ENCODE data around the gene NAA25.
"Not testable (repeated sequence)": the region's sequence is repeated elsewhere in the genome, so short reads cannot be mapped to it uniquely, and the experiment has no call there.

The NAA25 gene

GRCh38 chr12:112116232-112117060 lies 7.9 kb upstream of the NAA25 start:
- peak; percentile 69 for DNase-seq (ENCODE audit: low read depth)

DNA sequence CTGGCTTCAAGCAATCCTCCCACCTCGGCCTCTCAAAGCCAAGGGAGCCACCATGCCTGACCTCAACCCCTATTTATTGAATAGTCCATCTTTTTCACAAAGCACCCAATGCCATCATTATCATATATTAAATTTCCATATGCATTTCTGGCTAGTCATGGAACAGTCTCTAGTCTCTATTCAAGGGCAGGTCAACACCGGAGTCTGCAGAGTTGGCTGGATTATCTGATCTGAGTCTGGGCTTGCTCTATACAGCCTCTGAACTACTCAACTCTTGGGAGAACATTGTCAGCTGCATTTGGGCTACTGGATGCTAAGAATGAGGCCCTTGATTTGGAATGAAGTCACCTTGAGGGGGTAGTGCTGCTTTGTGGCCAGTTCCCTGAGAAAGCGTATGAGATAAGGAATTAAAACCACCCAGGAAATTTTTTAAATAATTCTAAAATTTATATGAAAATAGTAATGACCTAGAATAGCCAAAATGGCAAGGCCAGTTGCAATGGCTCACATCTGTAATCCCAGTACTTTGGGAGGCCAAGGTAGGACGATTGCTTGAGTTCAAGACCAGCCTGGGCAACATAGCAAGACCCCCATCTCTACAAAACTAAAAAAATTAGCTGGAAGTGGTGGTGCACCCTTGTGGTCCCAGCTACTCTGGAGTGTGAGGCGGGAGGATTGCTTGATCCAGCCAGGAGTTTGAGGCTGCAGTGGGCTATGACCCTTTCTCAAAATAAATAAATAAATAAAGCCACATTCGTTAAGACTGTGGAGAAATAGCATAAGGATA lies 6.9 kb upstream of the NAA25 start:
- DNase-seq (ENCODE audit: low read depth): no peak

DNA sequence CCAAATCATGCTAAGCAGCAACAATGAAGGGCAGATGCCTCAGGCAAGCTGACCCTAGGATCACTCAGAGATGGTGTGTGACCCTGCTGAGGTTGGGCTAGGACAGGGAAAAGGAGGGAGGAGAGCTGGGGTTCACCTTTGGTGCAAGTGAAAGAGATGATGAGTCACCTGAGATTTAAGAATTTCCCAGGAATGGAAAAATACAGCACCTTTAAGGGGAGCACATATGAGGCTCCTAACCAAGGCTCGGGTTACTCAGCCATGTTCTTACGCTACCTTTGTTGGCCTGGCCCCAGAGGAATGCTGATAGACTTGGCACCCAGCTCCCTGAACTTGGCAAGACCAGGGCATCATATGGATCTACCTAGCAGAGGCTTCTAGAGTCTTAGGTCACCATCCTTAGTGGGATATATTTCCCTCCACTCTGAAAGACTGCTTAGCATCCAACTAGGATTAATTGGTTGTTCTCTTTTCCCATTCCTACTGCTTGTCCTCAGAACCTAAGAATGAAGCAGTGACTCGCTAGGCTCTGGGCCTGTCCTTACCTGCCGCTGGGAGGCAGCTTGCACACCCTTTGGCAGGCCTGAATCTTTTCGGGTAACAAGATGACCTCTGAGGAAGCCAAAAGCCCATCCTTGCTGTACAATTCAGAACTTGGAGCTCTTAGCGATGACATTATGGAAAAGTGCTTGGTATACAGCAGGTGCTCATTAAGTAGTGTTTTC lies 4.0 kb upstream of the NAA25 start:
- DNase-seq (ENCODE audit: low read depth): no peak

- DNase-seq (ENCODE audit: low read depth): no peak
These were observed 3.3 kb upstream of the NAA25 start for GRCh38 chr12:112111931-112112330.

GRCh38 chr12:112110787-112111662 lies 2.4 kb upstream of the NAA25 start:
- not testable (repeated sequence) for DNase-seq (ENCODE audit: low read depth)

DNA sequence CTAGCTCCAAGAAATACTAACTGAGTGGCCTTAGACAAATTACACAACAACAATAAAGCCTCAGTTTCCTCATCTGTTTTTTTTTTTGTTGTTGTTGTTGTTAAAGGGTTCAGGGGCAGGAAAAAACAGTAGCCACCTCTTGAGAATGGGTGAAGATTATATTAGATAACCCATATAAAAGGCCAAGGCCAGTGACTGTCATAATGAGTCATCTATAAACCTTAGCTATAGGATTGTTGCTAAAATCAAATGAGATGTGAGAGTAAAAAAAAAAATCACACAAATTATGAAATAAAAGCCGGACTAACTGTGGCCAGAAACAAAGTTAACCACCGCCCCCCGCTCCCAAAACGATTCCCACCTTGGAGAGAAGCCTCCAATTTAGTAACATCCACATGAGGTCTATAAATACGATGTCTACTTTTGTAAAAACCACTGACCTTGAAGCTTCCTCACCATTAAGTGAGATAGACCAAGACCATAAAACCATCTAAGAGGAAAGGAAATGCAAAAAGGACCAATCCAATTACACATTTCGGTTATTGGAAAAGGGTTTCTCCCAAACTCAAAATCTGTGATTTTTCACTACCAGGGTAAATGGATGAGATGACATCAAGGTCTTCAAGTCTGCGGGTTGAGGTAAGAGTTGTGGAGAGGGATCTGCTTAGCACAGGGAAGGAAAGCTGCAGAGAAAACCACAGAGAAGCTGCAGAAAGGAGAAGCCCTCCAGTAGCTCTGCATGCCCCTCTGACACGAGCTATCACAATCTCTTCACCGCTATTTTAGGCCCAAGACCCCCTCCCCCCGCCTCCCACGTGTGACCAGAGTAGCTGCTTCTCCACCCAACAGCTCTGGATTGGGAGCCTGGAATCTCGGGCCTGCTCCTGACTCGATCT lies 1.0 kb downstream of the NAA25 start:
- DNase-seq (ENCODE audit: low read depth): no peak

- DNase-seq (ENCODE audit: low read depth): no peak
These were observed 2.7 kb downstream of the NAA25 start for GRCh38 chr12:112105891-112106290.

- DNase-seq (ENCODE audit: low read depth): no peak
These were observed 4.7 kb downstream of the NAA25 start for GRCh38 chr12:112103758-112104503.

- not testable (repeated sequence) for DNase-seq (ENCODE audit: low read depth)
These were observed 5.8 kb downstream of the NAA25 start for GRCh38 chr12:112102746-112103145.

DNA sequence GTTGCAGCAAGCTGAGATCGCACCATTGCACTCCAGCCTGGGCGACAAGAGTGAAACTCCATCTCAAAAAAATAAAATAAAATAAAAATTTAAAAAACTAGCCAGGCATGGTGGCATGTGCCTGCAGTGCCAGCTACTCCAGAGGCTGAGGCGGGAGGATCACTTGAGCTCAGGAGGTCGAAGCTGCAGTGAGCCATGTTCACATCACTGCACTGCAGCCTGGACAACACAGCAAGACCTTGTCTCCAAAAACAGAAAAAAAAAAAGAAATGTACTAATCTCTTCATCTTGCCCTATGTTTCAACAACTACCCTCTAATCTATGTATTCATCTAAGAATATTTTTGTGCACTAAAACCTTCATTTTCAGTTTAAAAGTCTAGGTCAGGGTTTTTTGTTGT lies 6.5 kb downstream of the NAA25 start:
- no peak for DNase-seq (ENCODE audit: low read depth)

GRCh38 chr12:112100500-112100899 lies 8.1 kb downstream of the NAA25 start:
- not testable (repeated sequence) for DNase-seq (ENCODE audit: low read depth)

DNA sequence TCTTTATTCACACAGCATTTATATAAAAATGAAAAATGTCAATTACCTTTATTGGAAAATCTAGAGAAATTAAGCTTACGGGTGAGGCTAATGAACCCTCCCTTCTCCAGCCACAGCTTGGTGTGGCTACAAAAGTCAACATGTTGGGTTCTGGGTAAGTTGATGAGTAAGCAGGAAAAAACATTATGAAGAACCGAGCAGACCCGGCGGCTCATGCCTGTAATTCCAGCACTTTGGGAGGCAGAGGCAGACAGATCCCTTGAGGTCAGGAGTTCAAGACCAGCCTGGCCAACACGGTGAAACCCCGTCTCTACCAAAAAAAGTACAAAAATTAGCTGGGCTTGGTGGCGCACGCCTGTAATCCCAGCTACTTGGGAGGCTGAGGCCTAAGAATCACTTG lies 10.9 kb downstream of the NAA25 start:
- DNase-seq (ENCODE audit: low read depth): no peak

GRCh38 chr12:112096667-112097066 lies 11.9 kb downstream of the NAA25 start:
- no peak for DNase-seq (ENCODE audit: low read depth)

GRCh38 chr12:112096070-112096469 lies 12.5 kb downstream of the NAA25 start:
- no peak for DNase-seq (ENCODE audit: low read depth)

- DNase-seq (ENCODE audit: low read depth): no peak
These were observed 17.0 kb downstream of the NAA25 start for GRCh38 chr12:112091563-112091962.

- DNase-seq (ENCODE audit: low read depth): no peak
These were observed 20.7 kb downstream of the NAA25 start for GRCh38 chr12:112087851-112088250.

DNA sequence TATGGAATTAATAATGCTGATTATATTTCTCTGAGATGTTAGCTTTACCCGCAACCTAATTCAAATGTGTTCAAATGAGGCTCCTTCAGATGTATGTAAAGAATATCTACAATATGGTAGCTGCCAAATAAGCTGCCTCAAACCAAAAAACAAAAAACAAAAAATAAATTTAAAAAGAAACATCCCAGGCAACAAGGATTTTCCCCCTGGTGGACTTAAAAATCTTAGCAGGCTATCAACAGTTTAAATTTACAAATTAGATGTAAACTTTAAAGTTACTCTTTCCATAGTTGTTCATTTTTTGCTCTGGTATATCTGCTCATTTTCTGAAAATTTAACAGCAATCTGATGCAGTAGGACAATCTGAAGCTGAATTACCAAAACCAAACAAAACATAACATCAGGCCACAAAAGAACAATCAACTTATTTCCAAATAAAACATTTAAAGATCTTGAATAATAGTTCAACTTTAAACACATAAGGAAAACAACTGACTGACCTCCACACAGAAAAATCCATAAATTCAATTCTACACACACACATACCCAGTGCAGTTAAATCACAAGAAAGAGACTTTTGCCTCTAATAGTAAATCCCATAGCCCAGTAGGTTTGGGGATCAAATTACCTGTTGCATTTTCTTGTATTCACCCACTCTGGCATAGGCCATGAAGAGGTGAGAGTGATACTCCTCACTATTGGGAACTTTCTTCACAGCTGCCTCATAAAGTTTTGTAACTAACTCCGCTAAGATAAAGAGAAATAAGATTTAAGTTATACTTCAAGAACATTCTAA lies 21.3 kb downstream of the NAA25 start:
- DNase-seq (ENCODE audit: low read depth): no peak

GRCh38 chr12:112066566-112066965 lies 42.0 kb downstream of the NAA25 start:
- no peak for DNase-seq (ENCODE audit: low read depth)

GRCh38 chr12:112063273-112063672 lies 45.3 kb downstream of the NAA25 start:
- DNase-seq (ENCODE audit: low read depth): no peak
